Skeletal muscle satellite cell (primary cell): Measurements from ENCODE around the gene RAPGEF4.

Experiments
- H3K27me3 ChIP-seq: 2 replicates; pipeline ENCODE4 v1.7.0; 2013; ENCODE audit warnings: low read length; ENCODE audit not compliant: control insufficient read depth, insufficient read depth
- H3K36me3 ChIP-seq: 2 replicates; pipeline ENCODE4 v1.7.0; 2013; ENCODE audit warnings: mild to moderate bottlenecking, control low read depth, low read length; ENCODE audit not compliant: insufficient read depth
- H3K4me1 ChIP-seq: 2 replicates; pipeline ENCODE4 v1.7.0; 2013; ENCODE audit warnings: low read length; ENCODE audit not compliant: control insufficient read depth, insufficient read depth
- H3K4me2 ChIP-seq: 2 replicates; pipeline ENCODE4 v1.7.0; 2013; ENCODE audit warnings: mild to moderate bottlenecking, low read length
- H3K4me3 ChIP-seq: 2 replicates; pipeline ENCODE4 v1.7.0; 2013; ENCODE audit warnings: low read length
- H3K9ac ChIP-seq: 2 replicates; pipeline ENCODE4 v1.7.0; 2013; ENCODE audit warnings: mild to moderate bottlenecking, low read depth, low read length, moderate library complexity
- H3K9me3 ChIP-seq: replicated peaks from 2 replicates; pipeline ENCODE4 v1.7.0; 2013; ENCODE audit warnings: mild to moderate bottlenecking, control low read depth, low read length

RAPGEF4 gene

DNA sequence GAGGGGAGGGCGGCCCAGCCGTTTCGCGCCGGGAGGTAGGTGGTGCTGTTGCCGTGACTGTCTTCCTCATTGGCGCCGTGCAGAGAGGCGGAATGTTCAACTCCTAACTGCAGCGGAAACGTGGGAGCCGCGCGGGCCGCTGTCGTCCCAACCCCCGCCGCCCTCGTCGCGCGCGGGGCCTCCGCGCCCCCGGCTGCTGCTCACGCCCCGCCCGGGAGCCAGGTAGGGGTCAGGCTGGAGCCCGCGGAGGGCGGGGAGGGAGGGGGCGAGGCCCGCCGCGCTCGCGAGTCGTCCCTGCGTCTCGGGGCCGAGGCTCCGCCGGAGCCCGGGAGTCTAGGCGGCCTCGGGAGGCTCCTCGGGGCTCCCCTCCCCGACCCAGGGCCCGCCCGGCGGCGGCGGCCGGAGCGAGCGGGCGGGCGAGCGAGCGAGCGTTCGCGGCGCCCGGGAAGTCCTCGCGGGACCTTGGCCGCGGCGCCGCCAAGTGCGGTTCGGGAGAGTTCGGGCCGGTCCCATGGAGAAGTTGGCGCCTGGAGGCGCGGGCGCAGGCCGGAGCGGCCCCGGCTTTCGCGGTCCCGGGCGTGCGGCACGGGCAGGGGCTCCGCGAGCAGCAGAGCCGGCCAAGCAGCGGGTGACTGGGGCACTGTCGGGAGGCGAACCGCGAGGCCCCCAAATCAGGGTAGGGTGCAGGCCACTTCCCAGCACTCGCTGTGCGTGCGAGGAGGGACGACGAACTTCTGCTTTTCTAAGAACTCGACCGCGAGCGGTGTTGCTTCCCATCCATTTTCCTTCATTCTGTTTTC, 340.3 kb downstream of the RAPGEF4 start, which contains the start of gene MAP3K20:
Gene MAP3K20 (plus strand): TSS at position 66 of the 800 bp plus-strand sequence. CDS start 15,186 bp downstream, outside the sequence.
- Histone ChIP-seq H3K9me3 (no peaks in the 10 kb centered on the region), H3K4me2 (peak within 1 kb of the TSS; percentile 78), H3K4me1 (peaks cover 38% of the 10 kb centered on the region), H3K27me3 (no peaks in the 10 kb centered on the region), H3K36me3 (no peaks in the 10 kb centered on the region), H3K4me3 (peak within 1 kb of the TSS; percentile 87), H3K9ac (peak within 1 kb of the TSS; percentile 96)

DNA sequence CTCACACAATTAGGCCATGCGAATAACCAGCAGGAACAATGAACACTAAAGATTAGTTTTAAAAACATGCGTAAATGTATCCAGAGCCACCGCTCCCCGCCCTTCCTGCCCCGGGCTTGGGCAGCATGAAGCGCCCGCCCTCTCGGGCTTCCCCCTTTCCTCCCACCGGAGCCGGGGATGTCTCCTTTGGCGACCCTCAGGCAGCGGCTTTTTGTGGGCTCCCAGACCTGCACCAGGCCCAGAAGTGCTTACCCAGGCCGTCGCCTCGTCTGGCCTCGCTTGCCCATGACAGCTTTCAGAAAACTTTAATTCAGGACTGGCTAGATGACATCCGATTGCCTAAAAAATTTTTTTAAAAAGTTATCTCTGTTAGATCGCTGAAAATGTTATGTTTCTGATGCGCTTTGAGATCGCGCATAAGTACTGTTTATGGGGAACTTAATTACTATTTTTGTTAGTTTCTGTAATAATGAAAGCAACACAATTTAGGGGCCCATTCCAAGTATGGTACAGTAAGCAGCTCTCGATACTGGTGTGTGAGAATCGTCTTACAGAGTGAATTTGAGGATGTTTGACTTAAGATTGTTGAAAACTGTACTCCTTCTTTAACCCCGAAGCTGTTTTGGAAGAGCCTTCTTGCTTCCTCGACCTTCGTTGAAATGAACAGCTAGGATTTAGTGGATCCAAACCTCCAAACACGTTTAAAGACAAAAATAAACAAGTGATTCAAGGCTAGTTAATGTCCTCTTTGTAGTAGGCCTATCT, 341.1 kb downstream of the RAPGEF4 start:
- no peaks in the 10 kb centered on the region for H3K9me3 ChIP-seq
- H3K27me3 ChIP-seq: no peaks in the 10 kb centered on the region
- peak overlapping the region; percentile 78 for H3K4me2 ChIP-seq
- H3K4me1 ChIP-seq: peaks cover 42% of the 10 kb centered on the region
- H3K36me3 ChIP-seq: no peaks in the 10 kb centered on the region
- H3K9ac ChIP-seq: peak overlapping the region; percentile 96
- H3K4me3 ChIP-seq: peak overlapping the region; percentile 87

DNA sequence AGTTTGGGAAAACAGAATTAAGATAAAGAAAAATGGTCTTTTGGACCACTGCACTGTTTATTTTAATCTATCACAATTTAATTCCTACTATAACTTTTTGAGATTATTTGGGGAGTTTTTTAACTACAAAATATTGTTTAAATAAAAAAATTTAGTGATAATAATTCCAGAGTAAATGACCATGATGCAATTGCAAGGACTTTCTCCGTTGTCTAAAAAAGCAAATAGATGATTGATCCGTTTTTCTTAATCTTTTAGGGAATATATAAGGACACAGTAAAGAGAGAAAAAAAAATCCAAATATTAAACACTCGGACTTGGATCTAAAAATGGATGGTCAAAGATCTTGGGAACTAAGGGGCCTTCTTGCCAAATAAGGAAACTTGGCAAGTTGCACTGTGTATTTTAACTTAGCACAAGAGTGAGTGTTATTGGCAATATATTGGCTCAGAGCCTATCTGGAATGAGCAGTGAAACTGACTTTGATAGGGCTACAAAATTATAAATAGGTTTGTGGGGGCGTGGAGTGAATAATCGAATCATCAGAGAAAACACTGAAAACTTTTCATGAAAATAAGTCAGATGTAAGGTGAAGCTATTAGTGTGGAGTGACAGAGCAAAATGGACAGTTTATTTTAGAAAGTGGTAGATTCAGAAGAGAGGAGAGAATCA, 342.0 kb downstream of the RAPGEF4 start:
- Histone ChIP-seq H3K4me2 (peak overlapping the region; percentile 78), H3K4me3 (peak overlapping the region; percentile 87), H3K9ac (peak overlapping the region; percentile 96)

DNA sequence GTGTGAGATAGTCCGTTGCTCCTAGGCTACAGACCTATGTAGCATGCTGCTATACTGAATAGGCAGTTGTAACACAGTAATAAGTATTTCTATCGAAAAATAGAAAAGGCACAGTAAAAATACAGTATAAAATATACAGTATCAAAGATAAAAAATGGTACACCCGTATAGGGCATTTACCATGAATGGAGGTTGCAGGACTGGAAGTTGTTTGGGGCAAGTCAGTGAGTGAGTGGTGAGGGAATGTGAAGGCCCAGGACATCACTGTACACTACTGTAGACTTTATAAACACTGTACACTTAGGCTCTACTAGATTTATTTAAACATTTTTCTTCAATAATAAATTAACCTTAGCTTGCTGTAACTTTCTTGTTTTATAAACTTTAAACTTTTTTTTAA, 343.5 kb downstream of the RAPGEF4 start:
- Histone ChIP-seq H3K4me3 (no peak overlapping the region), H3K36me3 (no peaks in the 10 kb centered on the region), H3K9me3 (no peaks in the 10 kb centered on the region), H3K4me2 (peak overlapping the region; percentile 78), H3K9ac (peak overlapping the region; percentile 96), H3K27me3 (no peaks in the 10 kb centered on the region), H3K4me1 (peaks cover 42% of the 10 kb centered on the region)

More for the DNA sequence above, 342.0 kb downstream of the RAPGEF4 start:
- no peaks in the 10 kb centered on the region for H3K9me3 ChIP-seq
- no peaks in the 10 kb centered on the region for H3K36me3 ChIP-seq
- no peaks in the 10 kb centered on the region for H3K27me3 ChIP-seq
- H3K4me1 ChIP-seq: peaks cover 42% of the 10 kb centered on the region

DNA sequence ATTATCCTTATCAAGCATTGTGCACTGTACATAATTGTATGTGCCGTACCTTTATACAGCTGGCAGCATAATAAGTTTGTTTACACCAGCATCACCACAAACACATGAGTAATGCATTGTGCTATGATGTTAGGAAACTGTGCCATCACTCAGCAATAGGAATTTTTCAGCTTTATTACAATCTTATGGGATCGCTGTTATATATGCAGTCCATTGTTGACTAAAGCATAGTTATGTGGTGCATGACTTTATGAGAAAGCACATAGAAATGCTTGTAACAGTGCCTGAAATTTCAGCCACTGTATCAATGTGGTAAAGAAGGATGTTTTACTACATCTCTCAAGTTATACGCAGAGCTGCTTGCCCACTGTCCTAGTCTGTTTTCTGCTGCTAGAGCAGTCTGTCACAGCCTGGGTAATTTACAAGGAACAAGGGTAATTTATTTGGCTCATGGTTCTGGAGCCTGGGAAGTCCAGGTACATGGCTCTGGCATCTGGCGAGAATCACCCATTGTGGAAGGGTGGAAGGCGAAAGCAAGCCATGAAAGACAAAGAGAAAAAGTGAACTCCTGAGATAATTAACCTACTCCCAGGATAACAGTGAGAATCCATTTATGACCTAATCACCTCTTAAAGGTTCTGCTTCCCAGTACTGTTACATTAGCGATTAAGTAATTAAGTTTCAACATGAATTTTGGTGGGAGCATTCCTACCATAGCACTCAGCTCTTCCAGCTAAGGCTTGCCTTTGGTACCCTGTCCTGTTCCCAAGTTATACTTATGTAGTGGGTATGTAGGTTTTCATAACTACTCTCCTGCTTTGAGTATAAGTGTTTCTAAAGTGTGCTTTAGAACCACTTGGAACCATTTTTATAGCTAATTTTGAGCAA, 344.6 kb downstream of the RAPGEF4 start:
- H3K9me3 ChIP-seq: no peaks in the 10 kb centered on the region
- H3K27me3 ChIP-seq: no peaks in the 10 kb centered on the region
- H3K9ac ChIP-seq: peak overlapping the region; percentile 96
- H3K4me1 ChIP-seq: peaks cover 40% of the 10 kb centered on the region
- peak overlapping the region; percentile 1 for H3K4me3 ChIP-seq
- no peaks in the 10 kb centered on the region for H3K36me3 ChIP-seq
- H3K4me2 ChIP-seq: peak overlapping the region; percentile 63

DNA sequence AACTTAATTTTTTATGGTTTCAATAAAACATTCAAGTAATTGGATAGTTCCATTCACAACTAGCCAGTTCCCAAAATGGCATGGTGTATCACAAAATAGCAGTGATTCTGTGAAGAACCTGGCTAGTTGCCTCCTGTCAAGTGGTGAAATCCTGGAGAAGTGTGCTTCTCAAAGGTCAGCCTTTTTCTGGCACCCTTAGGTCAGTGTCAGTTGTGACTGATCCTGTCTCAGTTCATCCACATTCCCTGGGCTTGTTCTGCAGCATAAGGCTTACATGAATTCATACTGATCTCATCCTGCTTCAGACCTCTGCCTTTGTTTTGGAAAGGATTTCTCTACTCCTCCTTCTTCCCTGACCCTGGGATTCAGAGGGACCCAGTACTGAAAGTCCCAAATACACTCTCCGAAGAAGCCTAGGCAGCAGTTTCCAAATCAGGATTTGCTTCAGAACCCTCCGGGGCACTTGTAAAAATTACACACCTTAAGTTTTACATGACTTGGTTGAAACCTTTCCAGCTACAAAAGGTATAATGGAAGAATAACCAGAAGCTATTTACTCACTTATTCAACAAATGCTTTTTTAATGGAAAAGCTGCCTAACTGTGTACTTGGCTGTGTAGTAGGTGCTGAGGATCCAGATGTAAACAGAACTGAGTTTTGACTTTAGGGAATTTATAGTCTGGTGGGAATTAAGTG, 351.0 kb downstream of the RAPGEF4 start:
- no peaks in the 10 kb centered on the region for H3K9me3 ChIP-seq
- no peak overlapping the region for H3K4me2 ChIP-seq
- peaks cover 25% of the 10 kb centered on the region for H3K4me1 ChIP-seq
- H3K27me3 ChIP-seq: no peaks in the 10 kb centered on the region
- H3K9ac ChIP-seq: no peak overlapping the region
- no peak overlapping the region for H3K4me3 ChIP-seq
- H3K36me3 ChIP-seq: no peaks in the 10 kb centered on the region

DNA sequence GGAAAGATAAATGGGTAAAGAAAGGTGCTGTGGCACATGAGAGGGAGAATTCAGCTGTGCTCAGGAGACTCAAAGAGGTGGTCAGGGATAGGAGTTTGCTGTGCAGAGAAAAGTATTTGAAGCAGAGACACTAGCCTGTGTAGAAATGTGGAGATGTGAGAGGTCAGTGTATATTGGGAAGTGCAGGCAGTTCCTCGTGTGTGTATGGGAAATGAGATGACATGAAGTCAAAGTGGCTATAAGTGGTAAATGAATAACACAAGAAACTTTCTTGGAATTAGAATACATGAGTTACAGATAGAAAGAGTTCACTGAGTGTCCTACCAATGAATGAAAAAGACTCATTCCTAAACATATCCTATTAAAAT, 351.6 kb downstream of the RAPGEF4 start:
- Histone ChIP-seq H3K9ac (no peak overlapping the region), H3K4me2 (no peak overlapping the region), H3K4me3 (no peak overlapping the region), H3K4me1 (peaks cover 25% of the 10 kb centered on the region), H3K27me3 (no peaks in the 10 kb centered on the region), H3K36me3 (peaks cover under 1% of the 10 kb centered on the region), H3K9me3 (no peaks in the 10 kb centered on the region)

DNA sequence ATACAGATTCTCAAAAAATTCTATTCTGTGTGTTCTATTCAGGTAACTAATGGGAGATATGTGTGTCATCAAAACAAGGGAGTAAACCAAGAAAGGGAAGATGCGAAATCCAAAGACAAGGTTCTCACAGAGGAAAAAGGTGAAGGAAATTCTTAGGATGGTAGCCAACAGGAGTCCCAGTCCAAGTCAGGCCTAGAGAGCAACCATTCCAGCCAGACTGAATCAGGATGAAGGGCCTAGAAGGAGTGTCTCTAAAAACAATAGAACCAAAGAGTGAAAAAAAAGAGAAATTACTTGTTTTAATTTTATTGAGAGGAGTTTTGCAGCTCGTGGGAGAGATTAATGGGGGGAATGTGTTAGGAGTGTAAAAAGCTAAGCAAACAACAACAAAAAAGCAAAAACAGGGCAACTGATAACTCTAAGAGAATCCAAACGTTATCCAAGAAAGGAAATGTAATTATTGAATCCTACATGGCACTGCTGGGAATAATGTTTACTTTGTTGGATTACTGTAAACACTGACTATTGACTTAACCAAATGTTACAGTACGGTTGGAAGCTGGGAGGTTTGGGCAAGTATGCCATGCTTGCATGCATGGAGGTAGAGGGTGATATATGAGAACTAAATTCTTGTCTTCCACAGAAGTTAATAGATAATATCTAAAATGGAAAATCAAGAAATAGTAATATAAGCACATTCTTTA, 352.3 kb downstream of the RAPGEF4 start:
- Histone ChIP-seq H3K9ac (no peak overlapping the region), H3K9me3 (no peaks in the 10 kb centered on the region), H3K4me2 (no peak overlapping the region), H3K4me1 (peaks cover 25% of the 10 kb centered on the region), H3K4me3 (no peak overlapping the region), H3K27me3 (no peaks in the 10 kb centered on the region), H3K36me3 (peaks cover 8% of the 10 kb centered on the region)

DNA sequence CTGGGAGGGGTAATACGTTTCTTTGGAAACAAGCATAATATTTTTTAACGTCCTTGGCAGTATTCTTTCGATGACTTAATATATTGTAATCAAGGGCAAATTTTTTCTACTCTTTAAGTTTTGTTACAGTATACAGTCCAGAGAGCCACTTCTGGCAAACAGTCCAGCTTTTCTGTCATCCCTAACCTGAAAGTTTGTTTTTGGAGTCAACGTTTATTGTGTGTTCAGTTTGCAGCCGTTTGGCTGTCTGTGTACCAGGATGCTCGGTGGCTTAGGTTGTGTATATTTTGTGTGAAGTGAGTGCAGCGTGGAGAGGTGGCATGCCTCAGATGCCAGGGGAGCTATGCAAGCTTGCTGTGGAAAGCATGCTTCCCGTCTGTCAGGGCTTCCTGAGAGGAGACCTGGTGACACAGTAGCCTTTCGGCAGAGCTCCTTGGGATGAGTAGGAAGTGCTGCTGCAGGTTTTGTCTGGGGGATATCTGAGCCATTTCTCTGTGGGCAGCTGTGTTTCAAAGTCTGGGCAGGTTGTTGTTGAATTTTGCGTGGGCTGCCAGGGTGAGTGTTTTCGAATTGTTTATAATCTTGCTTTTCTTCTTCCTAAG, 354.7 kb downstream of the RAPGEF4 start:
- peaks cover 25% of the 10 kb centered on the region for H3K4me1 ChIP-seq
- H3K4me2 ChIP-seq: peak overlapping the region; percentile 78
- H3K36me3 ChIP-seq: peaks cover 16% of the 10 kb centered on the region
- H3K4me3 ChIP-seq: peak overlapping the region; percentile 49
- no peaks in the 10 kb centered on the region for H3K9me3 ChIP-seq
- H3K27me3 ChIP-seq: no peaks in the 10 kb centered on the region
- peak overlapping the region; percentile 53 for H3K9ac ChIP-seq
